Mucosa of rectum (tissue), 2 donors: ENCODE data around the gene UBE2L6.

Experiments
- H3K27ac ChIP-seq, 2 donors: one replicate each; pipeline ENCODE4 v1.7.0; 2013; ENCODE audit warnings: inconsistent platforms in 2 of 2, low read depth in 2 of 2, low read length in 2 of 2
- H3K27me3 ChIP-seq, 2 donors: one replicate each; pipeline ENCODE4 v1.7.0; 2013; ENCODE audit warnings: low read length in 2 of 2; ENCODE audit not compliant: control insufficient read depth in 2 of 2, insufficient read depth in 2 of 2
- H3K36me3 ChIP-seq, 2 donors: one replicate each; pipeline ENCODE4 v1.7.0; 2013; ENCODE audit warnings: low read length in 2 of 2; ENCODE audit not compliant: control insufficient read depth in 2 of 2, insufficient read depth in 2 of 2
- H3K4me1 ChIP-seq, 2 donors: one replicate each; pipeline ENCODE4 v1.7.0; 2013; ENCODE audit warnings: low read length in 2 of 2, mild to moderate bottlenecking in 1 of 2; ENCODE audit not compliant: control insufficient read depth in 2 of 2, insufficient read depth in 2 of 2
- H3K4me3 ChIP-seq, 2 donors: one replicate each; pipeline ENCODE4 v1.7.0; 2013; ENCODE audit warnings: low read length in 2 of 2
- H3K9ac ChIP-seq, 2 donors: one replicate each; pipeline ENCODE4 v1.7.0; 2013; ENCODE audit warnings: low read length in 2 of 2, low read depth in 1 of 2, mild to moderate bottlenecking in 1 of 2
- H3K9me3 ChIP-seq, 2 donors: one replicate each; pipeline ENCODE4 v1.7.0; 2013; ENCODE audit warnings: low read length in 2 of 2; ENCODE audit not compliant: control insufficient read depth in 2 of 2
- donor health status: healthy.
- donor health status: Normal muscosa, but diverticular disease.

Gene UBE2L6

DNA sequence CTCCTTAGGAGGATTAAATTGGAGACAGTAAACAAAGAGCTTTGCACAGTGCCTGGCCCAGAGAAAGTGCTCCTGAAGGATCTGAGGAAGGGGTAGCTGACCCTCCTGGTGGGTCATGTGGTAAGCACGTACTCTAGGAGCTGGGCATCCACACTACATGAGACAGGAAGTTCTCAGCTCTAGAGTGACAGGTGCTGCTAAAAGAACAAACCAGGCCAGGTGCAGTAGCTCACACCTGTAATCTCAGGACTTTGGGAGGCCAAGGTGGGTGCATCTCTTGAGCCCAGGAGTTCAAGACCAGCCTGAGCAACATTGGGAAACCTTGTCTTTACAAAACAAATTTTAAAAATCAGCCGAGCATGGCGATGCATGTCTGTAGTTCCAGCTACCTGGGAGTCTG lies 65.1 kb downstream of the UBE2L6 start:
- H3K4me3 ChIP-seq: no peak overlapping the region
- H3K9ac ChIP-seq: no peak overlapping the region
- no peaks in the 10 kb centered on the region for H3K9me3 ChIP-seq
- peaks cover 3 to 4% of the 10 kb centered on the region in 2 donors for H3K36me3 ChIP-seq
- no peak overlapping the region for H3K27ac ChIP-seq
- H3K4me1 ChIP-seq: peaks cover 0 to 10% of the 10 kb centered on the region in 2 donors
- no peaks in the 10 kb centered on the region for H3K27me3 ChIP-seq

- Histone ChIP-seq H3K9me3 (no peaks in the 10 kb centered on the region), H3K9ac (no peak overlapping the region), H3K27me3 (no peaks in the 10 kb centered on the region), H3K4me1 (peaks cover 0 to 10% of the 10 kb centered on the region in 2 donors), H3K27ac (no peak overlapping the region), H3K36me3 (peaks cover 3 to 4% of the 10 kb centered on the region in 2 donors), H3K4me3 (no peak overlapping the region)
Observed at GRCh38 chr11:57501953-57502352, 65.5 kb downstream of the UBE2L6 start.
